Measurements from ENCODE around the gene SMYD3.

DNA sequence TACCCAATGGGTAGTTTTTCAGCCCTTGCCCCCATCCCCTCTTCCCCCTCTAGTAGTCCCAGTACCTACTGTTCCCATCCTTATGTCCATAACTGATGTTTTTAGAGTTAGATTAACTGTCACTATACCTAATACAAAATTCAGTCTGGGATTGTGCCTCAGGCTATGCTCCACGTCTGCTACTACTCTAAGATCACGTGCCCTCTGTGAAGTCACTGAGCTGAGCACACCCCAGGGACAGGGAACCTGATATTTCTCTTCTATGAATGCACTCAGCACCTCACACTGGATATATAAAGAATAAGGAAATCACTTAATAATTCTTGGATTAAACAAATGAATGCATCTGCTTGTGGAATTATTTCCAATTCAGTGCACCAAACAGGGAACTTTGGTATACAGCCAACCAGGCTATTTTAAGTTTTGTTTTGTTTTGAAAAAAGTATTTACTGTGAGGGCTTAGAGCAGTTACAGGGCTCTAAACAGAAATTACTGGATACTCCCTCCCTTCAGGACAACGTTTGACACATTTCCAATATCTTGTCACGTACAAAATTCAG is 307.9 kb downstream of the SMYD3 start:
- TF ChIP-seq, protein P1, sequence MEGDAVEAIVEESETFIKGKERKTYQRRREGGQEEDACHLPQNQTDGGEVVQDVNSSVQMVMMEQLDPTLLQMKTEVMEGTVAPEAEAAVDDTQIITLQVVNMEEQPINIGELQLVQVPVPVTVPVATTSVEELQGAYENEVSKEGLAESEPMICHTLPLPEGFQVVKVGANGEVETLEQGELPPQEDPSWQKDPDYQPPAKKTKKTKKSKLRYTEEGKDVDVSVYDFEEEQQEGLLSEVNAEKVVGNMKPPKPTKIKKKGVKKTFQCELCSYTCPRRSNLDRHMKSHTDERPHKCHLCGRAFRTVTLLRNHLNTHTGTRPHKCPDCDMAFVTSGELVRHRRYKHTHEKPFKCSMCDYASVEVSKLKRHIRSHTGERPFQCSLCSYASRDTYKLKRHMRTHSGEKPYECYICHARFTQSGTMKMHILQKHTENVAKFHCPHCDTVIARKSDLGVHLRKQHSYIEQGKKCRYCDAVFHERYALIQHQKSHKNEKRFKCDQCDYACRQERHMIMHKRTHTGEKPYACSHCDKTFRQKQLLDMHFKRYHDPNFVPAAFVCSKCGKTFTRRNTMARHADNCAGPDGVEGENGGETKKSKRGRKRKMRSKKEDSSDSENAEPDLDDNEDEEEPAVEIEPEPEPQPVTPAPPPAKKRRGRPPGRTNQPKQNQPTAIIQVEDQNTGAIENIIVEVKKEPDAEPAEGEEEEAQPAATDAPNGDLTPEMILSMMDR (conservative IDR thresholded peaks at IDR 0.05), result no peak
- TF ChIP-seq ZFX (IDR thresholded peaks at IDR 0.05), result no peak

Data from C4-2B (cell line).